HG03342 (cell line): ENCODE measurements around the gene DTNA.

Source experiments
- ATAC-seq: cut with Tn5 transposase; IDR thresholded peaks from one replicate; pipeline ENCODE4 v1.9.1; 2021; ENCODE audit warnings: mild to moderate bottlenecking, moderate library complexity; ENCODE audit not compliant: unreplicated experiment

The DTNA gene

DNA sequence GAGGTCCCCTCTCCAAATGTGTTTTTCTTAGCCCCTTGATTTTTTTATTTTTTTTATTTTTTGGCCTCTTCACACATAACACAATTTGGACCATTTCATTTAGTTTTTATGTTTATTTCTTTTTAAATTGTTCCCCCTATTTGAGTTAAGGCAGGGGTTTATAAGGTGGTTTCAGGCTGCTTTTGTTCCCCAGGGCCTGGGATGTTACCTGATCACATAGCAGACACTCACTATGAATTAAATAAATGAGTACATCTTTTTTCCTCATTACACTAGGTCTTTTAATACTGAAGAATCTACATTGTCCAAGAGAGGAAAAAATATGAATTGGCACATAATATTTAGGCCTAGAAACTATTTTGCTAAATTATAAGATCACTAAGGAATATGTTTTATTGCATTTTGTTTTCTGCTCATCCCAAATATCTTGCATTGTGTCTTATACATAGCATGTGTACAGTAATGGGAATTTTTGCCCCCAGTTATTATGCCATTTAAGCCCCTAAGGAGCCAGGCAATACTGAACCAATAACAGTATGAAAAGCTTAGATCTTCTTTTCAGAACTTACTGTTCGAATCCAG, 218.7 kb downstream of the DTNA start:
- ATAC-seq, result no peak

DNA sequence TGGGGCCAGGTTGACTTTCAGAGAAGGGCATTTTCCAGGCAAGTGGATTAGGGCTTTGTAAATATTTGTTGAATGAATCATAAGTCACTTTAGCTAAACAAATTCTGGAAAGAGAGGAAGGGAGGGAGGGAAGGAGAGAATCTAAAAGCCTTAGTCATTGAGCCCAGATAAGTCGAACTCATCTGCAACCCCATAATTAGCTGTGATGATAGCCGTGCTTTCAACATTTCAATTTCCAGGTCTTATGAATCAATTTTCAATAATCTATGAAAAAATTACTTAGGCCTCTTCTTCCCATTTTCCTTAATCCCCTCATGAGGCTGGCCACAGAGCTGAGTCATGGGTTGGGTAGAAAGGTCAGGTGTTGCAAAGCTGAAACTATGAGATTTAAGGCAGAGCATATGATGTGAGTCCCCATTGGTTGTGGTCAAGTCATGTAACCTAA, 219.3 kb downstream of the DTNA start:
- no peak for ATAC-seq

DNA sequence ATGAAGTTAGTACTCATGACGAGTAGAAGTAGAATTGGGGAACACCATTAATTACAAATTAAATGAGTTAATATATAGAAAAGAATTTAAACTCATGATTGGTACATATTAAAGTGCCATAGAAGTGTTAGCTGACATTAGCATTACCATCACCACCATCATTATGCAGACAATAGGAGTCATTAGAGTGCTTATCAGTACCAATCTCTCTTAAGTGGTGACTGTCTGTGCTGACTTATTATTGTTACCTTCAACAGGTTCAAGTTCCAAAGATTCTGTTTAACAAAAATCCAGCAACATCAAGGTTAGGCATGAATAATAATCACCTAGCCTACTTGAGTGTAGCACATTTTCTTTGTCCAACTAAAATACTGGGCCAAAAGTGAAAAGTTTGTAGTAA, 222.3 kb downstream of the DTNA start:
- ATAC-seq, result no peak

DNA sequence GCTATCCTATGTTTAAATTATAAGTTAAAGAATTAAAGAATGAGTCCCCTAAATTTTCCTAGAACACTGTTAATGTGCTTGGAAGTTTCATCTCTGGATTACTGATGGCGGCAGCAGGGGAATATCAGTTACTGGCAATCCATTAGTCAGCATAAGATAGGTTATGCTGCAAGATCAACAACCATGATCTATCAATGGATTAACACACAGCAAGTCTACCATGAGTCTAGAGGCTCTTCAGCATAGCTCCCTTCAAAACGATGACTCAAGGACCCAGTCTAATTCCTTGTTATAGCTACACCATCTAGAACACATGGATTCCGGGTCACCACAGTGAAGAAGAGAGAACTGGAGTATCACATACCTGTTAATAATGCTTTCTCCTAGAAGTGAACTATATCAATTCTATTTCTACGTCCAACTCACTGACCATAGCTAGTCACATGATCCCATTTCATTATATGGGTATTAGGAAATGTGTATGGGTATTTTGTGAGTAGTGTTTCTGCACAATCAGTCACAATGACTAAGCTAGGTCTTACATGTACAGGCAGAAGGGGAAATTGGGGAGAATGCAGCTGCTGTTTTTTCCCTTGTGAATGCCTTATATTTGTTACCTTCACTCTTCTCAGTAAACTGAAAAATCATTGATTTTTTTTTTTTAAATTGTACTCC, 222.8 kb downstream of the DTNA start:
- ATAC-seq, result no peak

DNA sequence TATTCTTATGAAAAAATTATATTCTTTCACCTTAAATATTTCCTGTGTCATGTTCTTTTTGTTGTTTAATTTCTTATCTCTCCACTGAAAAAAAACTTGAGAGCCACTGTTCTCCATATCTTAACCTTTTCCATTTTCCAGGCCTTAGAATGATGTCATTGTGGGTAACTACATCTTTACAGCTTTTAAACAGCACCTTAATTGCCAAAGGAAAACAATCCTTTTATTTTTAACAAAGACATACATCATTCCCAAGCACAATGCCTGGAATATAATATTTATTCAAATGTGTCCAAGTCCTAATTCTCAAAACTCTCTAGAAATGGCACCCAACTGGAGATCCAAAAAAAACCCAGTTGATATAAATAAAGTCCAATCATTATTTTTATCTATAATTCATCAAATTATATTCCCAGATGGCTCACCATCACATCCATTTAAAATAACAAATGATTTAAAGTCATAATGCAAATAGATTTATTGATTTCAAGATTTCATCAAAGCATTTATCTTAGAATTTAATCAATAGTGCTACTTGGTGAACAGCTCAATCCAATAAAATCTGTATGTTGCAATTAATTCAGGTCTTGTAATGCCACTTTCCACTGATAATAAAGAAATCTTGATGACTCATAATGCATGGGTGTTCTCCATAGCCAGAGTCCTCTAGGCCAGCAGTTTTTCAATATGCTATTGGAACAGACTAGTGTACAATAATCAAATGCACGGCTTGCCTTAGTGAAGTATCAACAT, 224.0 kb downstream of the DTNA start:
- no peak for ATAC-seq

- no peak for ATAC-seq
Observed at GRCh38 chr18:34936772-34937171, 226.7 kb downstream of the DTNA start.

GRCh38 chr18:34938090-34938489, 228.0 kb downstream of the DTNA start:
- no peak for ATAC-seq
